ENCODE results near the gene TULP3.

GRCh38 chr12:2879853-2880252, 10.8 kb upstream of the TULP3 start:
- TF ChIP-seq GATA3 (IDR thresholded peaks at IDR 0.05; ENCODE audit: low read depth, low read length) = no peak
- no peak for TF ChIP-seq GATA2 (IDR thresholded peaks at IDR 0.05; ENCODE audit: low read depth, low read length)
